Tibial nerve (tissue), 4 donors: ENCODE data around the gene PNCK. TPM values are rescaled to one million over a fixed set of nuclear protein-coding genes. Genes with fewer than 3 reads are reported as not detected.

Experiments
- DNase-seq, 2 donors: peaks; one replicate each; pipeline ENCODE4 v3.0.0-alpha.2; 2019; ENCODE audit warnings: low spot score in 2 of 2
- H3K27ac ChIP-seq, 4 donors: fragments of 200-600 bp; sonication (generic) in 3 of 4; one replicate each; pipeline ENCODE4 v1.5.1; 2017 to 2019; ENCODE audit warnings: mild to moderate bottlenecking in 1 of 4
- H3K27me3 ChIP-seq, 2 donors: fragments of 200-600 bp; sonication (generic) in 1 of 2; one replicate each; pipeline versions ENCODE4 v1.5.1 to v1.6.0; 2017 to 2019
- H3K36me3 ChIP-seq, 3 donors: fragments of 200-600 bp; sonication (generic); one replicate each; pipeline ENCODE4 v1.5.1; 2018 to 2019
- H3K4me1 ChIP-seq, 4 donors: fragments of 200-600 bp; sonication (generic) in 3 of 4; one replicate each; pipeline ENCODE4 v1.5.1; 2017 to 2019
- H3K4me3 ChIP-seq, 4 donors: fragments of 200-600 bp; sonication (generic) in 3 of 4; one replicate each; pipeline ENCODE4 v1.5.1; 2017 to 2019; ENCODE audit warnings: mild to moderate bottlenecking in 1 of 4, moderate library complexity in 1 of 4
- H3K9me3 ChIP-seq, 4 donors: fragments of 200-600 bp; sonication (generic) in 3 of 4; one replicate each; pipeline ENCODE4 v1.5.1; 2017 to 2019
- EP300 ChIP-seq, 2 donors: sonication (generic); formaldehyde crosslinking; IDR thresholded peaks; one replicate each; pipeline ENCODE4 v1.6.1; 2017; ENCODE audit warnings: antibody characterized with exemption in 2 of 2, mild to moderate bottlenecking in 1 of 2
- POLR2A ChIP-seq, 2 donors: fragments of 450-650 bp; IDR thresholded peaks; one replicate each; pipeline ENCODE4 v1.6.1; 2017; ENCODE audit warnings: antibody characterized with exemption in 2 of 2, mild to moderate bottlenecking in 2 of 2, moderate library complexity in 2 of 2
- WGBS, 2 donors: methylation state at CpG; one replicate each; pipeline ENCODE4 v1.1.5; 2018; 5-methylcytosine and 5-hydroxymethylcytosine counted together
- total RNA-seq, 4 donors: library from RNA; depleted of rRNA; stranded (reverse); fragments of >200 nt; gene quantifications; one replicate each; pipeline ENCODE4 v1.1.0, GENCODE V29; 2016
- TF ChIP-seq, protein P1 (sequence below), 5 experiments: fragments of 200-600 bp in 3 of 5; fragments of 450-650 bp in 2 of 5; sonication (generic) in 3 of 5; IDR thresholded peaks; one replicate each; pipeline ENCODE4 v1.5.1; 2016 to 2019; ENCODE audit warnings: antibody characterized with exemption in 5 of 5, mild to moderate bottlenecking in 3 of 5, moderate library complexity in 2 of 5

PNCK gene
- total RNA-seq, 4 donors from 2014 or later: 0.63 to 4.5 (median 3.6) TPM; not detected in 1

DNA sequence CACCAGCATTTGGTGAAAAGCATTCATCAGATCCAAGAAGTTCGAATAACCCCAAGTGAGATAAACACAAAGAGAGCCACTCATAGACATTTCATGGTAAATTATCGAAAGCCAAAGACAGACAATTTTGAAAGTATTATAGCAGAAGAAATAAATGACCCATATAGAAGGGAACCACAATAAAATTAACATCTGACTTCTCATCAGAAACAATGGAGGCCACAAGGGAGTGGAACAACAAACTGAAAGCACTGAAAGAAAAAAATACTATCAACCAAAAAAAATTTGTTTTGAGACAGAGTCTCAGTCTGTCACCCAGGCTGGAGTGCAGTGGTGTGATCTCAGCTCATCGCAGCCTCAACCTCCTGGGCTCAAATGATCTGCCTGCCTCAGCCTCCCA, 14.3 kb downstream of the PNCK start:
- peaks cover 0 to 56% of the 10 kb centered on the region in 2 donors for H3K27me3 ChIP-seq
- H3K9me3 ChIP-seq: no peaks in the 10 kb centered on the region
- TF ChIP-seq, protein P1, sequence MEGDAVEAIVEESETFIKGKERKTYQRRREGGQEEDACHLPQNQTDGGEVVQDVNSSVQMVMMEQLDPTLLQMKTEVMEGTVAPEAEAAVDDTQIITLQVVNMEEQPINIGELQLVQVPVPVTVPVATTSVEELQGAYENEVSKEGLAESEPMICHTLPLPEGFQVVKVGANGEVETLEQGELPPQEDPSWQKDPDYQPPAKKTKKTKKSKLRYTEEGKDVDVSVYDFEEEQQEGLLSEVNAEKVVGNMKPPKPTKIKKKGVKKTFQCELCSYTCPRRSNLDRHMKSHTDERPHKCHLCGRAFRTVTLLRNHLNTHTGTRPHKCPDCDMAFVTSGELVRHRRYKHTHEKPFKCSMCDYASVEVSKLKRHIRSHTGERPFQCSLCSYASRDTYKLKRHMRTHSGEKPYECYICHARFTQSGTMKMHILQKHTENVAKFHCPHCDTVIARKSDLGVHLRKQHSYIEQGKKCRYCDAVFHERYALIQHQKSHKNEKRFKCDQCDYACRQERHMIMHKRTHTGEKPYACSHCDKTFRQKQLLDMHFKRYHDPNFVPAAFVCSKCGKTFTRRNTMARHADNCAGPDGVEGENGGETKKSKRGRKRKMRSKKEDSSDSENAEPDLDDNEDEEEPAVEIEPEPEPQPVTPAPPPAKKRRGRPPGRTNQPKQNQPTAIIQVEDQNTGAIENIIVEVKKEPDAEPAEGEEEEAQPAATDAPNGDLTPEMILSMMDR (IDR thresholded peaks at IDR 0.05): no peak
- TF ChIP-seq EP300 (IDR thresholded peaks at IDR 0.05): no peak
- no peak for TF ChIP-seq POLR2A (IDR thresholded peaks at IDR 0.05)
- H3K36me3 ChIP-seq: no peaks in the 10 kb centered on the region
- no peak overlapping the region for H3K4me3 ChIP-seq
- H3K4me1 ChIP-seq: no peaks in the 10 kb centered on the region
- no peak overlapping the region for H3K27ac ChIP-seq
- 80 to 83% methylated on average over 2 to 3 of the region's 3 CpGs for WGBS, 2 donors
- DNase-seq: no peak

DNA sequence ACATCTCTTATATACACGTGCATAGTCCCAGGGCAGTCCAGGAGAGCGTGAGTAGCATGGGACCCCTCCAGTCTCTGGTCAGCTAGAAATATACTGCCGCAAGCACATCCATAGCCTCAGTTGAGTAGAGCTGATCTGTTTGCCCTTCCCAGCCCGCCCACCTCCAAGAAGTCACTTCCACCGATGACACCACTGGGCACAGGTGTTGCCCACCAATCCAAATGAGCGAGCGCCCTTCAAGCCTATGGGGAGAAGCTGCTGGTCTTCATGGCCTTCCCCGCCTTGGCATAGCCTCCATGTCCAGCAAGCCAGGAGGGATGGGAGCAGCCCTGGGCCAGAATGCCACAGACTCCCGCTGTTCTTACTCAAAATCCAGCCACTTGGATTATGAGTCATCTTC, 16.5 kb downstream of the PNCK start:
- TF ChIP-seq POLR2A (IDR thresholded peaks at IDR 0.05) (no peak), EP300 (IDR thresholded peaks at IDR 0.05) (no peak)
- TF ChIP-seq, protein P1 (IDR thresholded peaks at IDR 0.05): no peak
- WGBS, 2 donors: 80 to 82% methylated on average over 8 to 9 of the region's 9 CpGs
- no peak for DNase-seq

DNA sequence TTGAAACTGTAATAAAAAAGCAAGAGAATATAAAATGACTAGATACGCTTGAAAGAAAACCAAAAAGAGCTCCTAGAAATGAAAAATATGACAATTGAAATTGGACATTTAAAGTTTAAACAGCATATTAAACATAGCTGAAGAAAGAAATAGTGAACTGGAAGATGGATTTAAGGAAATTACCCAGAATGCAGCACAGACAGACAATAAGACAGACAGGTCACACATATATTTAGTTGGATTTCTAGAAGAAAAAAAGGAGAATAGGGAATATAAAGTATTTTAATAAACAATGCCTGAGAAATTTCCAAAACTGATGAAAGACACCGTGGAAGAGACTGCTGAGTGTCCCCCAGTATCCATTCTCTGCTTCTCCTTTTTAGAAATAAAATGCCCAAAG, 20.1 kb downstream of the PNCK start:
- Histone ChIP-seq H3K27me3 (peaks cover 0 to 20% of the 10 kb centered on the region in 2 donors), H3K27ac (no peak overlapping the region), H3K4me3 (no peak overlapping the region), H3K9me3 (no peaks in the 10 kb centered on the region), H3K4me1 (no peaks in the 10 kb centered on the region), H3K36me3 (no peaks in the 10 kb centered on the region)
- no peak for TF ChIP-seq POLR2A (IDR thresholded peaks at IDR 0.05)
- no peak for TF ChIP-seq EP300 (IDR thresholded peaks at IDR 0.05)
- TF ChIP-seq, protein P1 (IDR thresholded peaks at IDR 0.05): no peak
- 86 to 87% methylated on average over 2 of the region's 2 CpGs for WGBS, 2 donors
- no peak for DNase-seq

More for the DNA sequence above, 16.5 kb downstream of the PNCK start:
- no peaks in the 10 kb centered on the region for H3K4me1 ChIP-seq
- H3K4me3 ChIP-seq: no peak overlapping the region
- no peak overlapping the region for H3K27ac ChIP-seq
- peaks cover 0 to 36% of the 10 kb centered on the region in 2 donors for H3K27me3 ChIP-seq
- H3K36me3 ChIP-seq: no peaks in the 10 kb centered on the region
- H3K9me3 ChIP-seq: no peaks in the 10 kb centered on the region

DNA sequence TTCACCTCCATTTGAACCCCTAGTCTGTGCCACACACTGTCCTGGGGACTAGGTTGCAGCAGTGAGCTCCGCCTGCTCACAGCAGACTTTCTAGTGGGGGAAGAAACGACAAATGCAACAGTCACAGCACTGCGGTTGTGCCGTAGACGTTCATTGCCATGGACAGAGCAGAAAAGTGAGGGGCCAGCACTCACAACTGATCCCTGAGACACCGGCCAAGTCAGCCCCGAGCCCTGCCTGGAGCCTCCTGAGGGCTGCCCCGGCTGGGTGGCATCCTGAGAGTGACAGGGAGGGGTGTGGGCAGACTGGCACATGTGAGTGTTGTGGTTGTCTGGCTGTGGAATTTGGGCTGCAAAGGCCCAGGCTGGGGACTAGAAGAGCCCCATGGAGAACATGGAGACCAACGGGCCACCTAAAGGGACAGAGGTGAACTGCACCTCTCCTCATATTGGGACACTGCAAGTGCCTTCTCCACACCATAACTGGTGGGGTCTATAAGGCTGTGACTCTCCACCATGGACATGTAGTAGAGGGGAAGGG, 22.0 kb downstream of the PNCK start:
- WGBS, 2 donors: 81 to 100% methylated on average over 1 to 7 of the region's 9 CpGs
- no peak overlapping the region for H3K4me3 ChIP-seq
- TF ChIP-seq POLR2A (IDR thresholded peaks at IDR 0.05): no peak
- TF ChIP-seq, protein P1 (IDR thresholded peaks at IDR 0.05): no peak
- TF ChIP-seq EP300 (IDR thresholded peaks at IDR 0.05): no peak
- H3K27me3 ChIP-seq: peaks cover 0 to 33% of the 10 kb centered on the region in 2 donors
- H3K27ac ChIP-seq: no peak overlapping the region
- no peaks in the 10 kb centered on the region for H3K9me3 ChIP-seq
- DNase-seq: no peak
- peaks cover 0 to 13% (median 0%) of the 10 kb centered on the region in 4 donors for H3K4me1 ChIP-seq
- no peaks in the 10 kb centered on the region for H3K36me3 ChIP-seq

DNA sequence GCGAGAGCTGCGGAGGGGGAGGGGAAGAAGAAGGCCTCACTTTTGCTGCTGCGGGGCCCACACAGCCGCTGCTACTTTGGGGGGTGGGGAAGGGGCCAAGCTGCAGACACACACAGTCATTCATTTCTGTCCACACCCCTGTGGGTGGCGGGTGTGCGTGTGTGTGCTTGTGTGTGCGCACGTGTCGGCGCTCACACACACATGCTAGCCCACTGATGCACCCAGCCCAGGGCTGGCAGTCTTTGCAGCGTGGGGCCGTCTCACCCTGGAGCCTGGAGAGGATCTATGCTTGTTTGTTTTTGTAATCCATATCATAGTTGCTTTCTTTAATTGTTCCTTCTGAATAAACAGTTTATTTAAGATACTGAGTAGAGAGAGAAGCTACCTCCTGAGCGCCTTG, 22.7 kb downstream of the PNCK start:
- H3K27me3 ChIP-seq: peaks cover 0 to 39% of the 10 kb centered on the region in 2 donors

More for the DNA sequence above, 22.7 kb downstream of the PNCK start:
- no peak for DNase-seq
- WGBS, 2 donors: 58 to 72% methylated on average over 9 to 13 of the region's 13 CpGs
- TF ChIP-seq EP300 (IDR thresholded peaks at IDR 0.05) (no peak), POLR2A (IDR thresholded peaks at IDR 0.05) (no peak)
- TF ChIP-seq, protein P1 (IDR thresholded peaks at IDR 0.05): no peak
- Histone ChIP-seq H3K27ac (no peak overlapping the region), H3K4me3 (no peak overlapping the region), H3K36me3 (no peaks in the 10 kb centered on the region), H3K9me3 (no peaks in the 10 kb centered on the region), H3K4me1 (peaks cover 0 to 13% (median 0%) of the 10 kb centered on the region in 4 donors)
